Common myeloid progenitor, CD34-positive (primary cell): ENCODE measurements around the gene AGBL4.
"Not testable (repeated sequence)": the region's sequence is repeated elsewhere in the genome, so short reads cannot be mapped to it uniquely, and the experiment has no call there.

ENCODE experiments used
- CTCF ChIA-PET: fragments of 350-600 bp; sonication (Branson Sonifier 250); formaldehyde crosslinking; loops from one replicate; lab custom pipeline; 2021; ENCODE audit warnings: antibody characterized with exemption; lab: Charles Lee
- POLR2A ChIA-PET: fragments of 350-600 bp; sonication (Branson Sonifier 250); formaldehyde crosslinking; loops from one replicate; lab custom pipeline; 2021; ENCODE audit warnings: antibody characterized with exemption; lab: Charles Lee
- DNase-seq, 3 donors: peaks; one replicate each; pipeline versions ENCODE4 v3.0.0 to v3.0.0-alpha.2; 2013
- H3K27ac ChIP-seq, 2 experiments: 1 replicate in 1 of 2; 2 replicates in 1 of 2; pipeline ENCODE4 v1.7.0; 2013; ENCODE audit warnings: inconsistent platforms in 2 of 2, low read length in 2 of 2, mild to moderate bottlenecking in 2 of 2, low read depth in 1 of 2, moderate library complexity in 1 of 2; ENCODE audit not compliant: severe bottlenecking in 2 of 2, insufficient read depth in 1 of 2, poor library complexity in 1 of 2
- H3K27me3 ChIP-seq, 5 experiments: replicated peaks in 2 of 5; 1 replicate in 3 of 5; 2 replicates in 2 of 5; pipeline versions ENCODE4 v1.6.1 to v1.7.0; 2013; ENCODE audit warnings: low read length in 4 of 5, mild to moderate bottlenecking in 2 of 5, moderate library complexity in 2 of 5, inconsistent platforms in 1 of 5; ENCODE audit not compliant: insufficient read depth in 5 of 5, control insufficient read depth in 4 of 5
- H3K36me3 ChIP-seq, 4 experiments: 1 replicate in 2 of 4; 2 replicates in 2 of 4; pipeline versions ENCODE4 v1.6.1 to v1.7.0; 2013; ENCODE audit warnings: low read length in 3 of 4, control low read depth in 1 of 4, mild to moderate bottlenecking in 1 of 4; ENCODE audit not compliant: control insufficient read depth in 4 of 4, insufficient read depth in 4 of 4
- H3K4me1 ChIP-seq, 4 experiments: 1 replicate in 3 of 4; 2 replicates in 1 of 4; pipeline versions ENCODE4 v1.6.1 to v1.7.1; 2013; ENCODE audit warnings: low read length in 3 of 4, mild to moderate bottlenecking in 3 of 4, control low read depth in 1 of 4, inconsistent platforms in 1 of 4, moderate library complexity in 1 of 4; ENCODE audit not compliant: control insufficient read depth in 4 of 4, insufficient read depth in 4 of 4; ENCODE audit errors: control extremely low read depth in 1 of 4
- H3K4me3 ChIP-seq, 7 experiments: 1 replicate in 4 of 7; 2 replicates in 3 of 7; pipeline versions ENCODE4 v1.5.1 to v1.7.0; 2013; ENCODE audit warnings: mild to moderate bottlenecking in 7 of 7, low read length in 6 of 7, moderate library complexity in 6 of 7, inconsistent platforms in 2 of 7, low read depth in 2 of 7, control low read depth in 1 of 7; ENCODE audit not compliant: insufficient read depth in 4 of 7, control insufficient read depth in 1 of 7; ENCODE audit errors: extremely low read depth in 1 of 7
- H3K9me3 ChIP-seq, 5 experiments: 1 replicate in 4 of 5; 2 replicates in 1 of 5; pipeline versions ENCODE4 v1.6.1 to v1.7.1; 2013; ENCODE audit warnings: low read length in 4 of 5, mild to moderate bottlenecking in 2 of 5, inconsistent platforms in 1 of 5, low read depth in 1 of 5, moderate library complexity in 1 of 5; ENCODE audit not compliant: control insufficient read depth in 4 of 5, insufficient read depth in 2 of 5; ENCODE audit errors: control extremely low read depth in 1 of 5
- WGBS: methylation state at CpG from one replicate; pipeline ENCODE4 v1.1.5; 2013; ENCODE audit not compliant: insufficient coverage; 5-methylcytosine and 5-hydroxymethylcytosine counted together

AGBL4 gene

GRCh38 chr1:49302400-49302799 lies 721.4 kb downstream of the AGBL4 start:
- POLR2A ChIA-PET, H3K4me1 ChIP-seq, H3K27ac ChIP-seq, H3K36me3 ChIP-seq, CTCF ChIA-PET, H3K4me3 ChIP-seq, H3K27me3 ChIP-seq, DNase-seq, H3K9me3 ChIP-seq: not testable (repeated sequence)
- WGBS = no CpG with 5 or more reads among the region's 2 CpGs

- no peaks in the 10 kb centered on the region for H3K36me3 ChIP-seq
- peaks cover 0 to 2% (median 0%) of the 10 kb centered on the region in 5 experiments for H3K9me3 ChIP-seq
- ChIA-PET POLR2A (no interaction called here), CTCF (no interaction called here)
- DNase-seq = no peak
- no CpG with 5 or more reads among the region's 2 CpGs for WGBS
- H3K27ac ChIP-seq = no peak overlapping the region
- no peak overlapping the region for H3K4me3 ChIP-seq
- no peaks in the 10 kb centered on the region for H3K4me1 ChIP-seq
- no peaks in the 10 kb centered on the region for H3K27me3 ChIP-seq
Observed at GRCh38 chr1:49298304-49298703, 725.5 kb downstream of the AGBL4 start.

GRCh38 chr1:49297783-49298182 lies 726.0 kb downstream of the AGBL4 start:
- Histone ChIP-seq H3K27ac (no peak overlapping the region), H3K27me3 (no peaks in the 10 kb centered on the region), H3K36me3 (no peaks in the 10 kb centered on the region), H3K9me3 (peaks cover 0 to 6% (median 3%) of the 10 kb centered on the region in 5 experiments), H3K4me3 (no peak overlapping the region), H3K4me1 (no peaks in the 10 kb centered on the region)
- 58% methylated on average over 4 of the region's 4 CpGs for WGBS
- POLR2A ChIA-PET = no interaction called here
- CTCF ChIA-PET = no interaction called here
- DNase-seq = no peak

- Histone ChIP-seq H3K36me3 (no peaks in the 10 kb centered on the region), H3K9me3 (peaks cover 0 to 17% (median 13%) of the 10 kb centered on the region in 5 experiments), H3K27me3 (no peaks in the 10 kb centered on the region), H3K4me3 (no peak overlapping the region), H3K4me1 (no peaks in the 10 kb centered on the region), H3K27ac (no peak overlapping the region)
- DNase-seq = no peak
- WGBS = 100% methylated on average over 2 of the region's 2 CpGs
- POLR2A ChIA-PET = no interaction called here
- CTCF ChIA-PET = interaction anchor here (1.5 kb wide), 1 partner anchor 11 kb away, joined by 4 read pairs; no protein-coding TSS in a partner anchor
Observed at GRCh38 chr1:49294539-49294938, 729.2 kb downstream of the AGBL4 start.

GRCh38 chr1:49293016-49293415 lies 730.7 kb downstream of the AGBL4 start:
- H3K27ac ChIP-seq = no peak overlapping the region
- POLR2A ChIA-PET = no interaction called here
- H3K36me3 ChIP-seq = no peaks in the 10 kb centered on the region
- DNase-seq = no peak
- no peaks in the 10 kb centered on the region for H3K27me3 ChIP-seq
- peaks cover 0 to 17% (median 13%) of the 10 kb centered on the region in 5 experiments for H3K9me3 ChIP-seq
- CTCF ChIA-PET = no interaction called here
- H3K4me1 ChIP-seq = no peaks in the 10 kb centered on the region
- no peak overlapping the region for H3K4me3 ChIP-seq
- 100% methylated on average over 4 of the region's 4 CpGs for WGBS

GRCh38 chr1:49257211-49258049 lies 766.3 kb downstream of the AGBL4 start:
- peak in 1 of 3 donors; percentile 14 for DNase-seq
- POLR2A ChIA-PET, H3K36me3 ChIP-seq, CTCF ChIA-PET, H3K27ac ChIP-seq, H3K9me3 ChIP-seq, H3K27me3 ChIP-seq, H3K4me1 ChIP-seq: not testable (repeated sequence)
- H3K4me3 ChIP-seq = peak overlapping the region in 1 of 7 experiments; percentile 34
- 80% methylated on average over 23 of the region's 32 CpGs for WGBS

- no peak for DNase-seq
- Histone ChIP-seq H3K27ac (no peak overlapping the region), H3K4me1 (no peaks in the 10 kb centered on the region), H3K27me3 (no peaks in the 10 kb centered on the region), H3K9me3 (peaks cover 0 to 22% (median 3%) of the 10 kb centered on the region in 5 experiments), H3K4me3 (no peak overlapping the region), H3K36me3 (no peaks in the 10 kb centered on the region)
- POLR2A ChIA-PET = no interaction called here
- CTCF ChIA-PET = no interaction called here
Observed at GRCh38 chr1:49252917-49253316, 770.8 kb downstream of the AGBL4 start.
